A549 (cell line): ENCODE measurements around the gene USO1.

Source experiments
- BHLHE40 ChIP-seq: IDR thresholded peaks from 2 replicates; pipeline ENCODE4 v1.6.1; 2012; ENCODE audit warnings: low read depth, low read length, inconsistent platforms
- CHD4 ChIP-seq: fragments of 200-600 bp; sonication (generic); IDR thresholded peaks from 2 replicates; pipeline ENCODE4 v1.6.1; 2016; ENCODE audit warnings: antibody characterized with exemption, mild to moderate bottlenecking, borderline replicate concordance
- CTCF ChIP-seq: fragments of >200 bp; sonication (Bioruptor Twin); formaldehyde crosslinking; IDR thresholded peaks from 3 replicates; pipeline ENCODE4 v1.5.1; 2016
- EHF ChIP-seq: fragments of 250-450 bp; sonication (Bioruptor Pico); IDR thresholded peaks from 2 replicates; pipeline ENCODE4 v1.5.0; 2020; ENCODE audit warnings: mild to moderate bottlenecking
- EP300 ChIP-seq, 2 experiments: fragments of >200 bp; sonication (Bioruptor Twin); formaldehyde crosslinking; IDR thresholded peaks; 2 replicates in 1 of 2; 3 replicates in 1 of 2; pipeline ENCODE4 v1.6.1; 2016 to 2017
- MAX ChIP-seq: IDR thresholded peaks from 2 replicates; pipeline ENCODE4 v1.6.1; 2012
- POLR2A ChIP-seq: IDR thresholded peaks from 2 replicates; pipeline ENCODE4 v1.6.1; 2012; ENCODE audit warnings: mild to moderate bottlenecking, low read length
- RFX5 ChIP-seq: fragments of 450-650 bp; IDR thresholded peaks from 2 replicates; pipeline ENCODE4 v1.7.1; 2014; ENCODE audit warnings: antibody characterized with exemption, mild to moderate bottlenecking, moderate library complexity

GRCh38 chr4:75678965-75679364 lies 45.4 kb upstream of the USO1 start:
- TF ChIP-seq RFX5 (no peak), CTCF (no peak), POLR2A (no peak), CHD4 (no peak), MAX (no peak), EHF (CRISPR knock-in tag) (no peak), BHLHE40 (no peak), EP300 (IDR thresholded peaks at IDR 0.05) (no peak)
